Bronchial epithelial cell (primary cell): ENCODE measurements around the gene ADAMTS1. TPM values are rescaled to one million over a fixed set of nuclear protein-coding genes. Genes with fewer than 3 reads are reported as not detected.

Experiments
- DNase-seq: peaks from one replicate; pipeline ENCODE4 v3.0.0-alpha.2; 2010; ENCODE audit warnings: low read depth
- FAIRE-seq: peaks from 2 replicates; lab custom pipeline; 2011; peaks lifted over from hg19 to GRCh38; lab: Jason Lieb, UNC
- H3K27me3 ChIP-seq: 2 replicates; pipeline ENCODE4 v1.5.1; 2011; ENCODE audit warnings: low read length; ENCODE audit not compliant: control insufficient read depth, insufficient read depth
- H3K36me3 ChIP-seq: 2 replicates; pipeline ENCODE4 v1.5.1; 2011; ENCODE audit warnings: low read length; ENCODE audit not compliant: control insufficient read depth, insufficient read depth
- H3K4me3 ChIP-seq: 2 replicates; pipeline ENCODE4 v1.5.1; 2011; ENCODE audit warnings: mild to moderate bottlenecking, low read depth, low read length, control low read depth
- CTCF ChIP-seq: IDR thresholded peaks from 2 replicates; pipeline ENCODE4 v1.5.1; 2011; ENCODE audit warnings: mild to moderate bottlenecking, moderate library complexity, low read length, control low read depth, inconsistent platforms; ENCODE audit not compliant: insufficient read depth, severe bottlenecking
- total RNA-seq: library from RNA; depleted of rRNA; stranded (reverse); fragments of >200 nt; gene quantifications from 2 replicates; pipeline ENCODE4 v1.2.1, GENCODE V29; 2014

Gene ADAMTS1
- total RNA-seq, 1 donor from 2014 or later = 124 TPM

DNA sequence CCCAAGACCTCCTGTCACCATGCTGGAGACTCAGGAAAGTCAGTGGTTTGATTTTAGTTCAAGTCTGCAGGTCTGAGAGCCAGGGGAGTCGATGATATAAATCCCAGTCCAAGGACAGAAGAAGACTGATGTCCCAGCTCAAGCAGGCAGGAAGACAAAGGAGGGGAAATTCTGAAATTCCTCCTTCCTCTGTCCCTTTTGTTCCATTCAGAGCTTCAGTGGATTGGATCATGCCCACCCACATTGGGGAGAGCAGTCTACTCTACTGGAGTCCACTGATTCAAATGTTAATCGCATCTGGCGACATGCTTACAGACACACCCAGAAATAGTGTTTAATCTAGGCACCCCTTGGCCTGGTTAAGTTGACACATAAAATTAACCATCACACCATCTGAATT is 7.2 kb upstream of the ADAMTS1 start:
- Histone ChIP-seq H3K4me3 (no peak overlapping the region), H3K36me3 (no peaks in the 10 kb centered on the region), H3K27me3 (no peaks in the 10 kb centered on the region)
- TF ChIP-seq CTCF = no peak
- DNase-seq = no peak
- FAIRE-seq = no peak

- Histone ChIP-seq H3K36me3 (no peaks in the 10 kb centered on the region), H3K27me3 (no peaks in the 10 kb centered on the region), H3K4me3 (no peak overlapping the region)
- TF ChIP-seq CTCF = no peak
- no peak for FAIRE-seq
- no peak for DNase-seq
Observed at GRCh38 chr21:26851109-26851944, 6.1 kb upstream of the ADAMTS1 start.

DNA sequence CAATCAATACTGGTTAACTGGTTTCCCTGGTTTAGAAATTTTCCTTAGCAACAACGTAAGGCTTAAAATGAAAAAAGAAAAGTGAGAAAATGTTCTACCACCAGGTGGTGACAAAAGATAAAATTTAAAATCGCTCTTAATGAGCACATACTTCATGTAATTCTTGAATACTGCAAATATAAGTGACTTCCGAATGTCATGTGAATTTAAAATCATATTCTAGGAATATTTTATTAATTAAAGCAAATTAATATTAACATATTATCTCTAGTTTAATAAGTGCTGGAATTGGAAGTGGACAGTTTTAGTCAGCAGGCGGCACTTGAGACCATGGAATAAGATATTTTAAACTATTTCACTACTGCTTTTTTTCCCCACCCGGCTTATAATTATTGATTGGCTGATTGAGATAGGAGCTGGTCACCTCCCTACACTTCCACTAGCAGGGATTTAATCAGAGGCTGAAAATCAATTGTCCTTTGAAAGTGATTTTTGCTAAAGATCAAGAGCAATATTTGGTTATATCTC is 5.0 kb upstream of the ADAMTS1 start:
- Histone ChIP-seq H3K36me3 (no peaks in the 10 kb centered on the region), H3K4me3 (no peak overlapping the region), H3K27me3 (no peaks in the 10 kb centered on the region)
- FAIRE-seq (no peak), DNase-seq (peak; percentile 68)
- TF ChIP-seq CTCF = peak; percentile 24

DNA sequence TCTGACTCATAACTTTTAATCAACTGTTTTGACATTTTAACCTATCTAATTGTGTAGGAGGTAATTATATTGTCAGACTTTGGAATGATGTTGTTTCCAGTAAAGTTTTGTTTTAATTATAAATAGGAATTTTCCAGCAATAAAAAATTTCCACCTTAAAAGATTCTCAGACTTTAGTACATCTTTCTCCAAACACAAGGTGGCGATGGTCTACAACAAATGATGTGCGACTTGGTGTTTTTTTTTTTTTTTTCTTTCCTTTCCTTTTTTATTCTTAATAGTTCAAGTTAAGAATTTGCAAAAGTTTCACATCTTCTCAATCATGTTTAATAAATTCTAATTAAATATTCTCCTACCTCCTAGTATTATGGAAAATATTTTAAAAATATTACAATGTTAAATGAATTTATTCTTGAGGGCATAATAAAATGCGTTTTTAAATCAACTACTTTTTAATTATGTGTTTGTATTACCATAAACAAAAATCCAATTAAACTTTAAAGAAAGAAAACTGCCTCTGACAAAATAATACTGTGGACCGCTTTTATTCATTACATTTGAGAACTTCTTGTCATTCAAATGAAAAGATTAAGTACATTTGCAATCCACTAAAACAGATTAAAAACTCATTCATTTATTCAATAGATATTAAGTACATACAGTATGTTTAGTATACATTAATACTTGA is 4.4 kb upstream of the ADAMTS1 start:
- TF ChIP-seq CTCF = peak; percentile 38
- FAIRE-seq (no peak), DNase-seq (peak; percentile 63)
- Histone ChIP-seq H3K27me3 (no peaks in the 10 kb centered on the region), H3K4me3 (no peak overlapping the region), H3K36me3 (no peaks in the 10 kb centered on the region)

DNA sequence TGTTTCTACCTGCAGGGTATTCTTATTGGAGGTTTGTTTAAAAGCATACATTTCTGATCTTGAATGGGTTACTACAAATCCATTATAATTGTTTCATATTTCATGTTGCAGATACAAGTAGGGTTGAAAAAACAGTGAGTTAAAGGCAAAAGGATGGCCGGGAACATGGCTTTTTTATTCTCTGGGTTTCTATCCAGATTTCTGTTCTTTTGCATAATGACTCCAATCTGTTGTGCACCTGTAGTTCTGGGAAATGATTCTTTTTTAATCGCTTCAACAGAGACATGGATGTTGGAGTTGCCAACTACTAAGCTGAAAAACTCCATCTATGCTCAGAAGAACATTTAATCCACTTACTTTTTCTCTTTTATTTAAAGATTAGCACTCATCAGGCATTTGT is 2.7 kb upstream of the ADAMTS1 start:
- no peak for FAIRE-seq
- TF ChIP-seq CTCF = no peak

More for the DNA sequence above, 2.7 kb upstream of the ADAMTS1 start:
- DNase-seq = no peak
- H3K27me3 ChIP-seq = no peaks in the 10 kb centered on the region
- no peak overlapping the region for H3K4me3 ChIP-seq
- no peaks in the 10 kb centered on the region for H3K36me3 ChIP-seq
